Measurements from ENCODE around the gene BCL2L11.

BCL2L11 gene

GRCh38 chr2:111171337-111171930 is 50.7 kb downstream of the BCL2L11 start:
- no peak for DNase-seq

- no peak for DNase-seq
Measured at GRCh38 chr2:111172666-111173065, 52.0 kb downstream of the BCL2L11 start.

- no peak for DNase-seq
Measured at GRCh38 chr2:111173338-111173737, 52.6 kb downstream of the BCL2L11 start.

- DNase-seq: no peak
Measured at GRCh38 chr2:111173856-111174255, 53.1 kb downstream of the BCL2L11 start.

GRCh38 chr2:111175615-111176014 is 54.9 kb downstream of the BCL2L11 start:
- DNase-seq: no peak

- no peak for DNase-seq
Measured at GRCh38 chr2:111176388-111176787, 55.7 kb downstream of the BCL2L11 start.

GRCh38 chr2:111176867-111177266 is 56.2 kb downstream of the BCL2L11 start:
- DNase-seq: no peak

- DNase-seq: no peak
Measured at GRCh38 chr2:111178296-111178695, 57.6 kb downstream of the BCL2L11 start.

- DNase-seq: no peak
Measured at GRCh38 chr2:111178730-111179405, 58.2 kb downstream of the BCL2L11 start.

GRCh38 chr2:111182121-111182520 is 61.4 kb downstream of the BCL2L11 start:
- DNase-seq: no peak

GRCh38 chr2:111182740-111183139 is 62.0 kb downstream of the BCL2L11 start:
- no peak for DNase-seq

- no peak for DNase-seq
Measured at GRCh38 chr2:111184725-111185310, 64.1 kb downstream of the BCL2L11 start.

- no peak for DNase-seq
Measured at GRCh38 chr2:111185361-111186022, 64.8 kb downstream of the BCL2L11 start.

- no peak for DNase-seq
Measured at GRCh38 chr2:111186121-111186715, 65.5 kb downstream of the BCL2L11 start.

- no peak for DNase-seq
Measured at GRCh38 chr2:111186933-111187332, 66.2 kb downstream of the BCL2L11 start.

GRCh38 chr2:111188681-111189080 is 68.0 kb downstream of the BCL2L11 start:
- DNase-seq: no peak

- no peak for DNase-seq
Measured at GRCh38 chr2:111189106-111189505, 68.4 kb downstream of the BCL2L11 start.

- no peak for DNase-seq
Measured at GRCh38 chr2:111190816-111191540, 70.3 kb downstream of the BCL2L11 start.

- peak in 1 of 2 experiments; percentile 9 for DNase-seq
Measured at GRCh38 chr2:111191877-111192276, 71.2 kb downstream of the BCL2L11 start.

GRCh38 chr2:111192776-111193368 is 72.2 kb downstream of the BCL2L11 start:
- no peak for DNase-seq

GRCh38 chr2:111194835-111195621 is 74.3 kb downstream of the BCL2L11 start:
- no peak for DNase-seq
